Dermis blood vessel endothelial cell (primary cell): Measurements from ENCODE around the gene ASTN2. TPM values are rescaled to one million over a fixed set of nuclear protein-coding genes. Genes with fewer than 3 reads are reported as not detected.

Experiments
- DNase-seq: peaks from one replicate; pipeline ENCODE4 v3.0.0; 2010
- total RNA-seq: library from RNA; depleted of rRNA; stranded (reverse); fragments of >200 nt; gene quantifications from 2 replicates; pipeline ENCODE4 v1.2.3, GENCODE V29; 2014

The ASTN2 gene
- total RNA-seq, 1 donor from 2014 or later: 1.9 TPM

DNA sequence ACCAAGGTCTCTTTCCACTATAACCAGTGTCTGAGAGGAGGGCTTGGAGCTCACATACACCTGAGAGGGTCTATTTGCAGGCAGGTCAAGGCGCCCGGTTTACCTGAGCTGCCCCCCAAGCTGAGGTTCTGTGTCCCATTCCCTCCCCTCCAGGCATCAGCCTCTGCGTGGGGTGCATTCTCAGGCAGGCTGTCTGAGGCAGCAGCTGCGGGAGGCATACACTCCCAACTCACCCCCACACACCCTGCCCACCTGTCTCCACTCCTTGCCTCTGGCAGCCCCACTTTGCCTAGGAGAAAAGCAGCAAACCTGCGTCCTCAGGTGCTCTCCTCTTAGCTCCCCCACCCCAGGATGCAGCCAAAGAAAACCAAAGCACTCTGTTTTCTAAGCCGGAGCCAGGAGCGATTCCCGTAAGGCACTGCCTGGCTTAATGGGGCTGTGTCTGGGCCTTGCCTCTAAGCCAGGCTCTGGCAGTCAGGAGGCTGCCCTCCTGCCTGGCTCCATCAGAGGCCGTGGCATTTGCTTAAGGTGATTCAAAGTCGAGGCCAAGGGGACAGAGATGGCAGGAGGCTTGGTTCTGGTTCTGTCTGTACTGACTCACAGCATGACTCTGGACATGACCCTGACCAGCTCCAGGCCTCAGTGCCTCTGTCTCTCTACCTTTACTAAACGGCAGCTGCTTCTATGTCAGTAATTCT lies 867.0 kb downstream of the ASTN2 start:
- DNase-seq: no peak

DNA sequence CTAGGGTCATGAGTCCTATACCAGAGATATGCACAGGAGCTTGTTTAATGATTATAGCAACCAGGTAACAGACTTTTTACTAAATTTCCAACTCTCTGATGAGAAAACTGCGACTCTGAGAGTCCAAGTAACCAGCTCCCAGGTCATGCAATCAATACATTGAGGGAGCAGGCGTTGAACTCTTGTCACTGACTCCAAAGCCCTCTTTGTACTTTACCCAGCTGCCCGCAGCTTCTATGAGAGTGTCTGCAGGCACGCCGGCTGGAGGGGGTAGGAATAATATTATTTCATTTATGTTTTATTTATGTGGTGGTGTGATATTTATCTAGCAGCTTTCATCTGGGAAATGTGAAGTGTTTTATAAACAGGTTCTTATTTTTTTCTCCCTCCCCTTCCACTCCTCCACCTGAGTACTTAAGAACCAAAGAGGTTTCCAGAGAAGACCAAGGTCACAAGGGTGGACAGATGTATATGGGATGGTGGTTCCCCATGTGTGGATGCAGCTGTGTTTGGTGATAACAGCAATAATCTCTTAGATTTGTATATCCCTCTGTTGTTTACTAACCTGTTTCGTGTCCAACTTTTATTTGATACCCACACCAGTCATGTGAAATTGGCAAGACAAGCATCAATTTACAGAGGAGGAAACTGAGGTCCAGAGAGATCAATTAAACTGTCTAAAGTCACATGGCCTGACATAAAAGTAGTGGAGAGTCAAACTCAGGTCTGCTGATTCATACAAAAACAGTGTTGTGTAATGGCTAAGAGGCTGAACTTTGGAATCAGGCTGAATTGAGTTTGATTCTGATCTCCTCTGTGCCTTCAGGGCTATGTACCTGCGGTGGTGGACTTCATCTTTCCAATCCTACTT lies 867.9 kb downstream of the ASTN2 start:
- no peak for DNase-seq

- DNase-seq: no peak
These were observed 870.0 kb downstream of the ASTN2 start for GRCh38 chr9:116544896-116545295.

DNA sequence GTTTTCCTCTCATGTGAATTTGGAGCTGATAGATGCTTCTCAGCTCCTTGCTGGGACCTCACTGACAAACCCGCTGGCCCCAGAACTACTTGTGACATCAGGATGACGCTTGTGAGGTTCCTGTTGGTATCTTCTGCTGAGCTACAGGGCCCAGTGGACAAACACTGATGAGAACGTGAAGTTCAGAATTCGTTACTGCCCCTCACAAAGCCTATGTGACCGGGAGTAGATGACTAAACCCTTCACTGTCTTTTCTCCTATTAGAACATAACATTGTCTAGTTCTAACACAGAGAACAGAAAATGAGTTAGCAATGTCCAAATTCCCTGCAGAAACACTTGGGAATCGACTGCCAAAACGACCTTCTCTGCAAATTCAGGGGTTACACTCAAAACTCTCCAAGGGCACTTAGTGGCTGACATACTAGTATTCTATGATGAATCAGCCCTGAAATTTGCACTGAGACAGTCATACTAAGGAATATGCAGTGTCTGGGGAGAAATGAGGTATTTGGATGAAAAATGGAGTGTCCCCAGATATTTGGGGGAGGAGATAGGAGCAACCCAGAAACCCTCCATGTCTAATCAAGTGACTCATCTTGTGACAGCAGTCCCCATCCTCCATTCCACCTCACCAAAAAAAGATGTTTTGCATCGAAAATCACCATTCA lies 871.0 kb downstream of the ASTN2 start:
- DNase-seq: no peak

GRCh38 chr9:116541402-116541801 lies 873.5 kb downstream of the ASTN2 start:
- no peak for DNase-seq

DNA sequence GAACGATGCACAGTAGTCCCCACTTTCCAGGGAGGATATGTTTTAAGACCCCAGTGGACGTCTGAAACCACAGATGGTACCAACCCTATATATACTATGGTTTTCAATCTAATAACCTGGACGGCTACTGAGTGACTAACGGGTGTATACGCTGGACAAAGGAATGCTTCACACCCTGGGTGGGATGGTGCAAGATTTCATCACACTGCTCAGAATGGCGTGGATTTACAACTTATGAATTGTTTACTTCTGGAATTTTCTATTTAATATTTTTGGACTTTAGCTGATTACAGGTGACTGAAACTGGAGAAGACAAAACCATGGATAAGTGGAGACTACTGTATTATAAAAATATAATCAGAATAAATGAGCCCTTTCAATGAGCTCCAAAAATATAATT lies 875.3 kb downstream of the ASTN2 start:
- no peak for DNase-seq

DNA sequence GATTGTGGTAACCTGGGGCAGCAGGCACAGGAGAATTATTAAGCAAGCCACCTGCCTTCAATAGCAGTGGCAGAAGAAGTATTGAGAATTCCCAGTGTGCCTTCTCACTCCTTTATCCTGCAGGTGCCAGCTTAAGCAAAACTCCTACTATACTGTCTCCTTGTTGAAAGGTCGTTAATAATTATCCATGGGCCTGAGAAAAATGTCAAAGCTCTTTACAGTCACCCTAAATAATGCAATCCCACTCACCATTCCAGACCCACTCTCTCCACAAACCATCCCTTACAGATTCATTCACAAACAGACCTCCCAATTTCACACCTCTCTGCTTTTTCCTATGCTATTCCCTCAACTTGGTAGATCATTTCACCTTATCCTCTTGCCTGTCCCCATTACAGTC lies 889.2 kb downstream of the ASTN2 start:
- no peak for DNase-seq

DNA sequence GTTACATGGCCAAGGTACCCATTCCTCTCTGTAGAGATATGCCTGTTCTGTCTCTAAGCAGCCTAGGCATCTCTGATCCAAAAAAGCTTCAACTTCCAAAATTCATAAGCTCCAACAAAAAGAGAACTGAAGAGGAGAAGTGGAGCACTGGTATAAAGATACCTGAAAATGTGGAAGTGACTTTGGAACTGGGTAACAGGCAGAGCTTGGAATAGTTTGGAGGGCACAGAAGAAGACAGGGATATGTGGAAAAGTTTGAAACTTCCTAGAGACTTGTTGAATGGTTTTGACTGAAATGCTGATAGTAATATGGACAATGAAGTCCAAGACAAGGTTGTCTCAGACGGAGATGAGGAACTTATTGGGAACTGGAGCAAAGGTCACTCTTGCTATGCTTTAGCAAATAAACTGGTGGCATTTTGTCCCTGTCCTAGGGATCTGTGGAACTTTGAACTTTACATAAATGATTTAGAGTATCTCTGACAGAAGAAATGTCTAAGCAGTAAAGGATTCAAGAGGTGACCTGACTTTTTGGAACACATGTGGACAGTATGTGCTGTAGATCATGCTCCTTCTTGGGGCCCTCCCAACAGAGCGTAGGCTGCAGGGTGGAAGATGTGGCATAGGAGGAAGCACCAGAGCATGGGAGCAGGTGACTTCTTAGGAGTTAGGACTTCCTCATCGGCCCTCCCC lies 889.9 kb downstream of the ASTN2 start:
- no peak for DNase-seq

GRCh38 chr9:116520218-116520617 lies 894.6 kb downstream of the ASTN2 start:
- no peak for DNase-seq

- no peak for DNase-seq
These were observed 898.4 kb downstream of the ASTN2 start for GRCh38 chr9:116516456-116516855.

DNA sequence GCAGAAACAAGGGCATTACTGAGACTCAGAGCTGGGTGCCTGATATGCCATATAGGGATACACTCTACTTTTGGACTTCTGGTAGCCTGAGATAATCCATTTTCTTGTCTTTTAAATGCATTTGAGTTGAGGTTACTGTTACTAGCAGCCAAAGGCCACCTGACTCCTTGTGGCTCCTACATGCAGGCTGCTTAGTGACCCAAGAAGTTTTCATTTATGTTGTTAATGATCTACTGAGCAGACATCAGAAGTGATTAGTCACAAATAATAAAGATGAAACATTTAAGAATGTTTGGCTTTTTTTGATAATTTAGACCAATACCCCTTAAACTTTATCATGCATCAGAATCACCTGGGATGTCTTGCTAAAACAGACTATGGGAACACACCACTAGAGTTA lies 899.3 kb downstream of the ASTN2 start:
- DNase-seq: no peak

DNA sequence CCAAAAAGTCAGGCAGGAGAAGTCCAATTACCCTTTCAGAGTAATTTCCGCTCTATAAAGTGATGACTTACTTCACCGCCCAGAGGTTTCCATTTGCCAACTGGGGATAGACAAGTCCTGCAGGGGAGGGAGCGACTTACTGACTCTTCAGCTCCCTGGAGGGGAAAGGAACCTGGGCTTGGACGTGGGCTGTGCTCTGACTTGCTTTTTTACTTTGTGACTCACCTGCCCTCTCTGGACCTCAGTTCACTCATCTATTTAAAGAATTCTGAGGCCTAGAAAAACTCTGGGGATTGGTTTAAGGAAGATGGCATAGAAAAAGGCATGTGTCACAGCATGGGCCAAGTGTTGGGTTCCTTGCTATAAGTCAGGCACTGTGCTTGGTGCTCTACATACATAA lies 908.2 kb downstream of the ASTN2 start:
- no peak for DNase-seq

DNA sequence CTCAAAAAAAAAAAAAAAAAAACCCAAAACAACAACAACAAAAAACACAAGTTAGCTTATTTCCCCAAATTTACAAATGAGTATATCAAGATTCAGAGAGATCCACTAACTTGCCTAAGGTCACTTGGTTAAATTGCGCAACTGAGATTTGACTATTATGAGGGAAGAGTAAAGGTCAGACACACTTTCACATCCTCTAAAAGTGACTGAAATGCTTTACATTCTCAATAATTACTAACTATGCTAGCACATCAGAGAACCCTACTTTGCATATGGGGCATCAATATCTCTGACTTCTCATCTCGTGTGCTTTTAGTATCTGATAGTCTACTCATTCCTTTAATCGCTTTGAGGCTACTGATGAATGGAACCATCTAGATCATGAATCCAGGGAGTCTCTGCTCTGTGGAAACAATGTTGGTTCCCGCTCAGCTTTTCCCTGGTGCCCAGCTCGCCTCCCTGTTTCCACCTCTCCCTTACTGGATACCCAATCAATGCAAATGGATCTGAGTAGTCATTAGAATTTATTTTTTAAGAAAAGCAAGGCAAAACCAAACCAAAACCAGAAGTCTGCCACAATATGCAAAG lies 909.9 kb downstream of the ASTN2 start:
- no peak for DNase-seq

GRCh38 chr9:116504081-116504480 lies 910.8 kb downstream of the ASTN2 start:
- DNase-seq: no peak

GRCh38 chr9:116502746-116503145 lies 912.1 kb downstream of the ASTN2 start:
- DNase-seq: no peak

DNA sequence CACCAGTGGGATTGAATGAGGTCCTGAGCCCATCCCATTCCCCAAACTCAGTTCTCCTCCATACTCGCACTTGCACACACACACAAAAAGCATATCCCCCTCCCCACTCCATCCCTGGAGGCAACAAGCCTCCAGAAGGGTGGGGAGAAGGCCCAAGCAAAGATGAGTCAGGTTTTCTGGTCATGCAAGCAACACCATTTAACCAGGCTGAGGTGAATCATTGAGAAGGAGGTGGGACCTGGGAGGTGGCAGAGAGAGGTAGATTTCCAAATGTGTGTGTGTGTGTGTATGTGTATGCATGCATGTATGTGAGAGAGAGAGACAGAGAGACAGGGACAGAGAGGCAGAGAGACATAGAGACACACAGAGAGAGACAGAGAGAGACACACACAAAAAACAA lies 913.0 kb downstream of the ASTN2 start:
- DNase-seq: no peak

DNA sequence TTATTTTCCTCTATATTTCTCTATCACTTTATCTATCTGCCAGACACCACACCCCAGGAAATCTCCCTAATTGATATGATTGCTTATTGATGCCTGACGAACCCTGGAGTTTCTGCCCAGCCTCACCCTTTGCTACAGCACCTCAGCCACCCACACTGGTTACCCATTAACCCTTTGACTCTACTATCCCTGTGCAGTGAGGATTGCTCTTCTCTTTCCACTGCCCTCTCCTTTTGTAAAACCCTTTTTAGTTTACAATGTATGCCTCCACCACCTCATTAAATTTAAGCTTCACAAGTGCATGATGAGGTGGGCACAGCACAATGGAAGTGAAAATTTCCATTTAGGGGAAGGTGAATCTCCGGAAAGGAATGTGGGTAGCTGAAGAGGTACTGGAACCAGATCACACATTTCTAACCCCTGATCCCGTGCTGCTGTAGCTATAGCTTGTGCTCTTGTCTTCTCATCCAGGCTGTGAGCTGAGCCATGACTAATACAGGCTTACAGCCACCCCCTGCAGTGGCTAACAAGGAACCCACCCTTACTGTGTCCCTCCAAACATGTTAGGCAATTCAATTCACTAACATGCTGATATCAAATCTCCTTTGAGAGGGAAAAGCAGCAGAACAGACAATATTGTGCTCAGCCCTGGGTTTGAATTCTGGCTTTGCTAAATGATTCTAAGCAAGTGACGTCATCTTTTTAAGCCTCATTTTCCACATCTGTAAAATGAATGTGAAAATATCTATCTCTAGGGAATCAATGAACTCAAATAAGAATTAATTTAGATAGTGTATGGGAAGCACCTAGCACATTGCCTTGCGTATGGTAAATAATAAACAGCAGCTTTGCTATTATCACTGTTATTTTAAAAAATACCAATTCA lies 914.6 kb downstream of the ASTN2 start:
- no peak for DNase-seq

- no peak for DNase-seq
These were observed 915.4 kb downstream of the ASTN2 start for GRCh38 chr9:116499434-116499833.

DNA sequence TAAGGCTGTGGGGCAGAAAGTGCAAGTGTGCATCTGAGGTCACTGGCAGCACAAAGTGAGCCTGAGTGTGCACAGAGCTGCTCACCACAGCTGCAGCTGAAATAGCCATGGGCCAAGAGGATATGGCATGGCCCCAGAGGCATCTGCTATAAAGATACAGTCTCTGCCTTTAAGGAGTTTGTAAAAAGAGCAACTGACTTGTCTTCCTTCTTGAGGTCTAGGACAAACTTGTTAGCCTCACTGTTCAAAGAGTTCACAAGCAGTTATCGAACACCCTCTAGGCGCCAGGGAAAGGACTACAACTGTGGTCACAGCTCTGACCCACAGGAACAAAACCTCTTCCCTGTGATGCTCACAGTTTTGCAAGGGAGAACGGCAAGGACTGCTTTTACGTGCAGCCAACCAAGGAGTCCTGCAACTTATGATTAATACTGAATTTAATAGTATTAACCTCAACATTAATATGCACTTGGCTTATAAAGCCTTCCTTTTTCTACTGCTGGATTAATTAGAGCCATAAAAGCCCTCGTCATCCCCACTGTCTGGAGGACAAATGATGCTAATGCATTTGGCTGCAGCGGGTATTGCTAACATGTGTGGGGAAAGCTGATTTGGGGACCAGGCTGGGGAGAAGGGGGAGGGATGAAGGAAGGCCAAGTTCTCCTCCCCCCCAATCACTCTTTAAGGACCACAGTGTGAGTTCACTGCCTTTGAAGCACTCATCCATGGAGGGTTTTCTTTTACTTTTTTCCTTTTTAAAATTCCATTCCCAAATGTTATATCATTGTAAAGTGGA lies 917.6 kb downstream of the ASTN2 start:
- DNase-seq: no peak

DNA sequence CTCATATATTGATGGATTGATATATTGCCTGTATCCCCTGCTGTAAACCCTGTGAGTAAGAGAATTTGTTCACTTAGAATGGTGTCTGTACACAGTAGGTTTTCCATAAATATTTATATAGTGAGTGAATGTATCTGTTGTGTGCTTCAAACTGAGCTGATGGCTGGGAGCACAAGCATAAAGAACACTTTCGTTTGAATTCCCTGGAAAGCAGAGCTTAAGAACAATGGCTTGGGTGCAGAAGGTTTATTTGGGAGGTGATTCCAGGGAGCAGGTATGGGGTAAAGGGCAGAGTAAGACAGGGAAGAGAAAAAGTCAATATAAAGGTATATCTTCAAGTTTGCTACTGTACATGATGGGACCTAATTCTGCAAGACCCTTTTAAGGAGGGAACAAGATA lies 918.7 kb downstream of the ASTN2 start:
- no peak for DNase-seq

- no peak for DNase-seq
These were observed 919.1 kb downstream of the ASTN2 start for GRCh38 chr9:116495725-116496124.
